ENCODE data around the gene TSPAN9.
"Not testable (repeated sequence)": the region's sequence is repeated elsewhere in the genome, so short reads cannot be mapped to it uniquely, and the experiment has no call there.

The TSPAN9 gene

GRCh38 chr12:3045494-3045893 is 31.7 kb upstream of the TSPAN9 start:
- DNase-seq, result no peak

GRCh38 chr12:3045989-3046388 is 31.2 kb upstream of the TSPAN9 start:
- no peak for DNase-seq

DNA sequence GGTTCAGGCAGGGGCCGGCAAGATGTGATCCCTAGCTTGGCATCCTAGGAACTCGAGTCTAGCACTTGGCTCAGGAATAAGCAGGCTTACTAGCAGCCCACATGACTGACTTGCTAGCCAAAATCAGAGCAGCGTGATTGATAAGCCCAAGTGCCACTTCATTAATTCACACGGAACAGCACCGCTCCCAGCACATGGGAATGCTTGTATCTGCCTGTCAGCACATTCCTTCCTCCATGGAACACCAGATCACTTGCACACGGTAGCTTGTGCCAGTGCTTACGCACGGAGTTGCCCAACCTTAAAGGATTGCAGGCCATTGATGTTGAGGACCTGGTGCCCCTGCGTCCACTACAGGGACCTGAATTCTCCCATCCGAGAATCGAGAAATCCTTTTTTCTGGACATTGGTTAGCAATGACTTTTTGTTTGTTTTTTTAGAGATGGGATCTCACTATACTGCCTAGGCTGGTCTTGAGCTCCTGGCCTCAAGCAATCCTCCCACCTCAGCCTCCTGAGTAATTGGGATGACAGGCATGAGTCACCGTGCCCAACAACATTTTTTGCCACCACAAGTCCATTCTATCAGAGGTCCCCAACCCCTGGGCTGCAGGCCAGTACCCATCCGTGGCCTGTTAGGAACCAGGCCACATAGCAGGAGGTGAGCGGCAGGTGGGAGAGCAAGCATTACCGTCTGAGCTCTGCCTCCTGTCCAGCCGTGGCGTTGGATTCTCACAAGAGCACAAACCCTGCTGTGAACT is 30.6 kb upstream of the TSPAN9 start:
- DNase-seq, result no peak

- DNase-seq, result no peak
Observed at GRCh38 chr12:3047961-3048360, 29.2 kb upstream of the TSPAN9 start.

GRCh38 chr12:3048540-3048939 is 28.6 kb upstream of the TSPAN9 start:
- no peak for DNase-seq

DNA sequence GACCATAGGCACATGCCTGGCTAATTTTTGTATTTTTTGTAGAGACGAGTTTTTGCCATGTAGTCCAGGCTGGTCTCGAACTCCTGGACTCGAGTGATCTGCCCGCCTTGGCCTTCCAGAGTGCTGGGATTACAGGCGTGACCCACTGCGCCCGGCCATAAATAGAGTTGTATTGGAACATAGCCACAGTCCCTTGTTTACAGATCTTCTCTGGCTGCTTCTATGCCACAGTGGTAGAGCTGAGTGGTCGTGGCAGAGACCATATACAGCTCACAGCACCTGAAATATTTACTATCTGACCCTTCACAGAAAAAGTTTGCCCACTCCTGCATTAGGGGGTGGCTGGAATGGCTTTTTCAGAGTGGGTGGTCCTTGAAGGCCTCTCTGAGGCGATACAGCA is 28.0 kb upstream of the TSPAN9 start:
- DNase-seq, result no peak

GRCh38 chr12:3049611-3050249 is 27.4 kb upstream of the TSPAN9 start:
- DNase-seq, result no peak

- DNase-seq, result no peak
Observed at GRCh38 chr12:3054374-3054773, 22.8 kb upstream of the TSPAN9 start.

DNA sequence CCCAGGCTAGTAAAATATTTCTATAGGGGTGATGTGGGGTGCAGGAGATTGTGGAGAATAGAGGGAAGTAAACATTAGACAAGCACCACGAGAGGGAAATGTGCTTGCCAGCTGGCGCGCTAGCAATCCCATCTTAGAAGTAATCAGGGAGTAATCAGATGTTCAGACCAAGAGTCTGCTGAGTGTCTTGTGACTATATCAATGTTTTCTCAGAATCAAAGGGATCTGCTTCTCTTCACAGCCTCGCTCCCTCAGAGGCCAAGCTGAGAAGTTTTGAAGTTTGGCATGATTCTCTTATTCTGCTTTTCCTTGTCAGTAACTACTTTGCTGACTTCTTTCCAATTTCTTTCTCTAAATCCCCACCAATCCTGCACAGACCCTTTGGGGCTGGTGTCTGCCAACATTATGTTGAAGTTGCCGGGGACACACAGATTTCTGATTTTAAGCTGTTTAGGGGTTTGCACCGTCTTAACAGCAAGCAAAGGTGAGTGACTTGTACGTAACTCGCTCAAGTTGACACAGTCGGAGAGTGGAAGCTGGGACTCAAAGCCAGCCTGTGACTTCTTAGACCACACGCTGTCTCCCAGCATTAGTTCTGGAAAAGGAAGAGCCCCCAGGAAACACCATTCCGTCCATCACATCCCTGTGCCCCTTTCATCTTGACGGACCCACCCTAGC is 22.0 kb upstream of the TSPAN9 start:
- no peak for DNase-seq

- DNase-seq, result no peak
Observed at GRCh38 chr12:3055704-3056467, 21.3 kb upstream of the TSPAN9 start.

GRCh38 chr12:3061059-3061458 is 16.1 kb upstream of the TSPAN9 start:
- DNase-seq, result no peak

DNA sequence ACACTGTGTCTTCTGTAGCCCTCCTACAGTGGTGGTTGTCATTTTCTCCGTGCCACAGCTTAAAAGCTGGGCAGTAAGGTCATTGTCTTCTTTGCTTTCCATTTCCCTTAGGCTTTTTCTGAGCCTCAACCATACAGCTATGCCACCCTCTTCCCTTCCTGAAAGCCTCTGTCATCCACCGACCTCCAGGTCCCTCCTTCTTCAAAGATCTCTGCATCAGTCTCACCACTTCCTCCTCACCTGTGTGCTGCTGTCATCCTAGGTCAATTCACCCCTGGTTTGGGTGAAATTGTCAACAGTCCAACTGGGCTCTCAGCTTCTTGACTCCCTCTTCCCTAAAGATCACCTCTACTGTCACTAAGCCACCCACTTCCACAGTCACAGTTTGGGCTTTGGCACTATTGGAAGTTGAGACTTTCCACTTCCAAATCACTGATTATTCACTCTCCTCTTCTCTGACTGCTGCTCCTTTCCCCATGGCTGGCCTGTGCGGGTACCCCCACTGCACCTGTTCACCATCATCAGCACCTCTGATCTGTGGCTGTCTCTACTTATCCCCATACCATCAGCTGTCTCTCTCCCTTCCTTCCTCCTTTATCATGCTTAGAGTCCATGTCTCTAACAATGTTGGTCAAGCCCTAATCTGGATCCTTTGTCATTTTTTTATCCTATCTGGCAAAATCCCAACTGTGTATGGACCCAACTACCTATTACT is 15.5 kb upstream of the TSPAN9 start:
- no peak for DNase-seq

- no peak for DNase-seq
Observed at GRCh38 chr12:3065300-3065699, 11.9 kb upstream of the TSPAN9 start.

- not testable (repeated sequence) for DNase-seq
Observed at GRCh38 chr12:3065846-3066245, 11.3 kb upstream of the TSPAN9 start.

- DNase-seq, result no peak
Observed at GRCh38 chr12:3069714-3070113, 7.5 kb upstream of the TSPAN9 start.

DNA sequence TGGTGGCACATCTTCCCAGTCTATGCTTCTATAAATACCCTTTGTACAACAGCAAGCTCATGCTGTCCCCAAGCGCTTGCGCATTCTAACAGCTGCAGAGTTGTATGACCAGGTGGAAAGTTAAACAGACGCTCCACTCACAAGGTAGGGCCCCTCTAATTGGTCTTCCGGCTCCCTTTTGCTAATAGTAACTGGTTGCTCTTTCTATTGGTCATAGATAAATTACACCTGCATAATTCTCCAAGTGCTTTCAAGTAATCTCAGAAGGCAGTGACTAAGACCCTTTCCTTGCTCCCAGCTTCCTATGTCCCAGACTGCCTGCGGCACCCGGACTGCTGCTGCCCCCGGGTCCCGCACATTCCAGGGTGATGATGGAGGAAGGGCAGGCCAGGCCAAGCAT is 6.1 kb upstream of the TSPAN9 start:
- no peak for DNase-seq

DNA sequence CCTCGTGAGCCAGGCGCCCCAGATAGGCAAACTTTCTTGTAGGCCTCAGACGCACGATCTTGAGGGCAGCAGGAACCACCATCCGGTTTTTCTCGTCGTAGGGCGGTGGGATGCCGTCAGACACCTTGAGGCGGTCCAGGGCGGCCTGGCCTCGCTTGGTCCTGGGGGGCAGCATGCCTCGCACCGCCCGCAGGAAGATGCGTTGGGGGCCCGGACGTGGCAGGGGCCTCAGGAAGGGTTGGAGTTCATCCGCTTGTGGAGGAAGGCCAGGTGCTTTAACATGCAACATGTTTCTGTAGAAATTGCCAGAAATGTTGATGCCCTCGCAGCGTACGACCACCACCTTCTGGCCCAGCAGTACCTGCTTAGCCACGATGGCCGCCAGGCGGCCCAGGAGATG is 5.5 kb upstream of the TSPAN9 start:
- no peak for DNase-seq

DNA sequence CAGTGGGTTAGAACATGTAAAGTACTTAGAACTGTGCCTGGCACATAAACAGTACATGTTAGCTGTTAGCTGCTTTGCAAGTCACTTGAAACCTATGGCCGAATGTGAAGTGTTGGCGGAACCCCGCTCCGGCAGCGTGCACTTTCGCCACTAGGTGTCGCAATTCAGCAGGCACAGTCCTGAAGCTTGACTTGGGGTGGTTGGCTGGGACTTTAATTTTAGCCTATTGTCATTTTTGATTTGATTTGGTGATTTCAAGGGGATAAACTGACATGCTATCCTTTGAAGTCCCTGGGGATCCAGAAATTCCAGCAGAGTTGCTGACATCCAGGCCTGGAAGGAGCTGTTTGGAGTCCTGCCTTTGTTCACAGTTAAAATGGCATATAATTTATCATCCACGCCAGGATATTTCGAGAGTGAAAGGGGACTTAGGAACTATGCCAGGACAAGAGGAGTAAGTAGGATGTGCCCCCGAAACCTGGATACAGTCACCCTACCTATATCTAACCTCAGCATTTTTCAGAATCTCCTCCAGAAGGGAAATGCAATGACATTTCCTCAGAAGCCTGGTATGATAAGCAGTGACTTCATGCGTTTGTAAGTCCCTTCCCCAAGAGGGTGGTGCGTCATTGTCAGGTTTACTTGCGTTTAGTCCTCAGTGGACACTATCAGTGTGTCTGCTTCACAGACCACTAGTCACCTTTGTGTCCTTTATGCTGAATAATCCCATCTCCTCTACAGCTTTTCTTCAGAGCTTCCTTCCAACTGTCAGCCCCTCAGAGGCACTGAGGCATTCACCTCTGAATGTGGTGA is 3.5 kb upstream of the TSPAN9 start:
- DNase-seq, result peak; percentile 75

DNA sequence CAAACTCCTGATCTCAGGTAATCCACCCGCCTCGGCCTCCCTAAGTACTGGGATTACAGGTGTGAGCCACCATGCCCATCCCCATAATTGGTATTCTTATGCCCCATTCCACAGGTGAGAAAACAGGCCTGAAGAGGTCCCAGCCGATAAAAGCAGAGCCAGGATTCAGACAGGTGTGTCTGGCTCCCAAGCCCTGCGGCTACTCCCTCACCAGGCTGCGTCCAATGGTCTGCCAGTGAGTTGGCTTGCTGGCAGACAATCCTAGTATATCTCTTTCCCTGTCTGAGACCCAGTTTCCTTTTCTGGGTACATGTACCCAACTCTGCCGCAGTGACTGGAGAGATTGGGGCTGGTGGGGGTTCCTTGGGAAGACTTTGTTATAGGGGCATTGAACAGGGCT is 1.9 kb upstream of the TSPAN9 start:
- no peak for DNase-seq

GRCh38 chr12:3077572-3078081 is 448 bp downstream of the TSPAN9 start:
- no peak for DNase-seq

DNA sequence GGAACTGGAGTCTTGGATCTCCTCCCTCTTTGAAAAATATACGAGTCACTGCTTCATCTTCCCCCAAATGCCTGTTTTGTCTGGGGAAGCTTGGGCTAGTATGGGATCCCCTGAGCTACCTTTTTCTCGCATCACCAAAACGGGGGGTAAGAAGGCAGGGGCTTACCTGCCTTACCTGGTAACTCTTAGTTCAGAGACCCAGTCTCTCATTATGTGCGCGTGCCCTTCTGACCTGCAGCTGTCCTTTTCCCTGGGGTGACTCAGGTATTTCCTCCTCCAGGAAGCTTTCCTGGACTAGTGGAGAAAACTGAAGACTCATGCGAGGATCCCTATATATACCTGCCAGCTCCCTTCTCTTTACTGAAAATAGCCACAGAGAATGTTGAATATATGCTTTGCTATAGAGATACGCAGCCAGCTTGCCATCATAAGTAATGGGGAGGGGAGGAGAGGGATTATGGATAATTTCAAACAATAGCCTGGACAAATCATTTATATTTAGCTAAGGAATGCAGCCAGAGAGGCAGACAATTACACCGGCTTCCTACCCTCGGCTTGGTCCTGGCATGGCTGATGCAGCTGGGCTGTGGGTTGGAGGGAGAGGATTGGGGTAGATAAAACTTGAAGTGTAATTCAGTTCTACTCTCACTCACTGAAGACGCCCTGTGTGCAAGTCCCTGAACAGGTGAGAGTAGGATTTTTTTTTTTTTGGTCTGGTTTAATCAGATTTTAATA is 1.1 kb downstream of the TSPAN9 start:
- no peak for DNase-seq

Measured in NCI-H2227 treated with DMSO at 0.1 percent for 48 hours (cell line).